GM08714 (cell line): ENCODE results near the gene KRT37.
"Not testable (repeated sequence)": the region's sequence is repeated elsewhere in the genome, so short reads cannot be mapped to it uniquely, and the experiment has no call there.

Source experiments
- H3K4me3 ChIP-seq: fragments of 200-500 bp; sonication (Bioruptor generic); 2 replicates; pipeline ENCODE4 v1.5.1; 2014; ENCODE audit warnings: mild to moderate bottlenecking, low read length, inconsistent platforms
- ZNF274 ChIP-seq: IDR thresholded peaks from 2 replicates; pipeline ENCODE4 v1.6.1; 2012; ENCODE audit warnings: mild to moderate bottlenecking, low read depth, low read length

Gene KRT37

GRCh38 chr17:41403404-41404023, 20.9 kb downstream of the KRT37 start:
- TF ChIP-seq ZNF274, result no peak
- no peak overlapping the region for H3K4me3 ChIP-seq

- no peak for TF ChIP-seq ZNF274
- no peak overlapping the region for H3K4me3 ChIP-seq
These were observed 22.2 kb downstream of the KRT37 start for GRCh38 chr17:41402161-41402560.

GRCh38 chr17:41396996-41397660, 27.3 kb downstream of the KRT37 start, which contains the start of gene KRT31:
Gene KRT31, minus strand, starts transcription at chr17:41397608. Its CDS starts 69 bp downstream, at chr17:41397539.
- H3K4me3 ChIP-seq, result no peak within 1 kb of the TSS
- TF ChIP-seq ZNF274, result no peak

- TF ChIP-seq ZNF274, result no peak
These were observed 28.0 kb downstream of the KRT37 start for GRCh38 chr17:41396340-41396739.

GRCh38 chr17:41395611-41396010, 28.8 kb downstream of the KRT37 start:
- TF ChIP-seq ZNF274, result no peak
- H3K4me3 ChIP-seq, result no peak overlapping the region

More at GRCh38 chr17:41396340-41396739, 28.0 kb downstream of the KRT37 start:
- H3K4me3 ChIP-seq, result no peak overlapping the region

GRCh38 chr17:41395044-41395443, 29.3 kb downstream of the KRT37 start:
- H3K4me3 ChIP-seq, result not testable (repeated sequence)

- no peak for TF ChIP-seq ZNF274
- no peak overlapping the region for H3K4me3 ChIP-seq
These were observed 30.0 kb downstream of the KRT37 start for GRCh38 chr17:41394254-41394996.

- no peak overlapping the region for H3K4me3 ChIP-seq
- TF ChIP-seq ZNF274, result no peak
These were observed 30.6 kb downstream of the KRT37 start for GRCh38 chr17:41393826-41394225.

GRCh38 chr17:41393294-41393693, 31.1 kb downstream of the KRT37 start:
- TF ChIP-seq ZNF274, result no peak

GRCh38 chr17:41392278-41392677, 32.1 kb downstream of the KRT37 start:
- TF ChIP-seq ZNF274, result no peak
- no peak overlapping the region for H3K4me3 ChIP-seq

More at GRCh38 chr17:41393294-41393693, 31.1 kb downstream of the KRT37 start:
- no peak overlapping the region for H3K4me3 ChIP-seq

- no peak overlapping the region for H3K4me3 ChIP-seq
- TF ChIP-seq ZNF274, result no peak
These were observed 32.9 kb downstream of the KRT37 start for GRCh38 chr17:41391535-41391934.

GRCh38 chr17:41390411-41390938, 33.9 kb downstream of the KRT37 start:
- H3K4me3 ChIP-seq, result no peak overlapping the region
- no peak for TF ChIP-seq ZNF274

- H3K4me3 ChIP-seq, result no peak overlapping the region
- TF ChIP-seq ZNF274, result no peak
These were observed 36.7 kb downstream of the KRT37 start for GRCh38 chr17:41387670-41388069.

- TF ChIP-seq ZNF274, result no peak
- no peak overlapping the region for H3K4me3 ChIP-seq
These were observed 38.2 kb downstream of the KRT37 start for GRCh38 chr17:41386227-41386626.

- no peak for TF ChIP-seq ZNF274
- no peak overlapping the region for H3K4me3 ChIP-seq
These were observed 40.7 kb downstream of the KRT37 start for GRCh38 chr17:41383690-41384089.
